ENCODE results near the gene ESPL1. TPM values are rescaled to one million over a fixed set of nuclear protein-coding genes. Genes with fewer than 3 reads are reported as not detected.

The ESPL1 gene
- total RNA-seq, 1 experiment from 2014 or later: 54.6 TPM

- TF ChIP-seq SIN3A (IDR thresholded peaks at IDR 0.05; ENCODE audit: borderline replicate concordance, insufficient read depth, low read depth, low read length) (no peak), REST (IDR thresholded peaks at IDR 0.05; ENCODE audit: insufficient read depth in 1 of 2, low read depth in 2 of 2, low read length in 1 of 2) (no peak), POLR2AphosphoS5 (IDR thresholded peaks at IDR 0.05; ENCODE audit: low read depth, low read length) (no peak), TCF7L2 (IDR thresholded peaks at IDR 0.05; ENCODE audit: low read depth, low read length) (no peak), CTCF (IDR thresholded peaks at IDR 0.05) (no peak)
- in situ Hi-C loops (cut with HindIII; ENCODE audit: low pct_unique_long_range_greater_than_20kb, low sequenced_read_pairs): no loop called here
- Histone ChIP-seq H3K4me1 (ENCODE audit: control insufficient read depth, insufficient read depth, low read length) (peaks cover 12% of the 10 kb centered on the region), H3K4me3 (ENCODE audit: low read depth in 2 of 2, low read length in 2 of 2) (no peak overlapping the region), H3K36me3 (ENCODE audit: control insufficient read depth, insufficient read depth, low read length) (peaks cover 6% of the 10 kb centered on the region; the same call in 1 of the 2 replicates), H3K9me3 (ENCODE audit: control insufficient read depth, insufficient read depth, low read depth, low read length) (no peaks in the 10 kb centered on the region), H3K27ac (ENCODE audit: low read length) (no peak overlapping the region), H3K27me3 (ENCODE audit: control insufficient read depth, insufficient read depth, low read length) (no peaks in the 10 kb centered on the region)
- BruUV-seq (replicated peaks): no TSS peak
- intact Hi-C loops (cut with micrococcal nuclease; ENCODE audit: unreplicated experiment): no loop called here
- POLR2A ChIA-PET: no interaction called here
- ATAC-seq: no peak
- CTCF ChIA-PET: no interaction called here
- no peak for DNase-seq (ENCODE audit: low read depth, low spot score)
Observed at GRCh38 chr12:53306826-53307225, 38.7 kb downstream of the ESPL1 start.

GRCh38 chr12:53308276-53308675 is 40.2 kb downstream of the ESPL1 start:
- ATAC-seq (no peak), DNase-seq (ENCODE audit: low read depth, low spot score) (no peak)
- Histone ChIP-seq H3K36me3 (ENCODE audit: control insufficient read depth, insufficient read depth, low read length) (peaks cover 6% of the 10 kb centered on the region; the same call in 1 of the 2 replicates), H3K4me3 (ENCODE audit: low read depth in 2 of 2, low read length in 2 of 2) (no peak overlapping the region), H3K4me1 (ENCODE audit: control insufficient read depth, insufficient read depth, low read length) (peaks cover 2% of the 10 kb centered on the region; the same call in 1 of the 2 replicates), H3K9me3 (ENCODE audit: control insufficient read depth, insufficient read depth, low read depth, low read length) (no peaks in the 10 kb centered on the region), H3K27me3 (ENCODE audit: control insufficient read depth, insufficient read depth, low read length) (no peaks in the 10 kb centered on the region), H3K27ac (ENCODE audit: low read length) (no peak overlapping the region)
- POLR2A ChIA-PET: no interaction called here
- in situ Hi-C loops (cut with HindIII; ENCODE audit: low pct_unique_long_range_greater_than_20kb, low sequenced_read_pairs) (no loop called here), intact Hi-C loops (cut with micrococcal nuclease; ENCODE audit: unreplicated experiment) (no loop called here)
- BruUV-seq (replicated peaks): no TSS peak
- CTCF ChIA-PET: interaction anchor here (0.6 to 2.6 kb wide), 2 partner anchors 10 to 13 kb away, joined by 4 to 10 read pairs; partner anchors contain the start of gene AAAS
- TF ChIP-seq REST (IDR thresholded peaks at IDR 0.05; ENCODE audit: insufficient read depth in 1 of 2, low read depth in 2 of 2, low read length in 1 of 2): no peak

All from Panc1 (cell line).